K562 (cell line): ENCODE results near the gene SCPEP1. TPM values are rescaled to one million over a fixed set of nuclear protein-coding genes. Genes with fewer than 3 reads are reported as not detected.

Experiments
- ARID1B ChIP-seq: fragments of 450-650 bp; IDR thresholded peaks from 2 replicates; pipeline ENCODE4 v1.6.1; 2016; ENCODE audit warnings: antibody characterized with exemption, mild to moderate bottlenecking, inconsistent platforms
- ASH1L ChIP-seq: fragments of 450-650 bp; IDR thresholded peaks from 2 replicates; pipeline ENCODE4 v1.6.1; 2018; ENCODE audit warnings: borderline replicate concordance, mild to moderate bottlenecking, low read depth; ENCODE audit not compliant: partially characterized antibody
- BCOR ChIP-seq: fragments of 450-650 bp; IDR thresholded peaks from 2 replicates; pipeline ENCODE4 v1.6.1; 2016
- KAT8 ChIP-seq: fragments of 450-650 bp; IDR thresholded peaks from 2 replicates; pipeline ENCODE4 v1.6.1; 2016; ENCODE audit warnings: low read depth, mild to moderate bottlenecking
- L3MBTL2 ChIP-seq: fragments of 450-650 bp; IDR thresholded peaks from 2 replicates; pipeline ENCODE4 v1.6.1; 2016; ENCODE audit warnings: mild to moderate bottlenecking, moderate library complexity
- NCOR1 ChIP-seq: fragments of 450-650 bp; IDR thresholded peaks from 2 replicates; pipeline ENCODE4 v1.6.1; 2016; ENCODE audit warnings: mild to moderate bottlenecking, moderate library complexity
- NFATC3 ChIP-seq: fragments of 450-650 bp; IDR thresholded peaks from 2 replicates; pipeline ENCODE4 v1.6.1; 2017; ENCODE audit warnings: mild to moderate bottlenecking
- NR2F6 ChIP-seq: fragments of 450-650 bp; formaldehyde crosslinking; IDR thresholded peaks from 2 replicates; pipeline ENCODE4 v1.4.0; 2020; ENCODE audit warnings: mild to moderate bottlenecking
- PPARD ChIP-seq: fragments of 250-450 bp; sonication (Bioruptor Pico); IDR thresholded peaks from 2 replicates; pipeline ENCODE4 v1.8.0; 2022; ENCODE audit warnings: inconsistent platforms, mild to moderate bottlenecking, moderate library complexity
- RAD51 ChIP-seq: fragments of 450-650 bp; IDR thresholded peaks from 2 replicates; pipeline ENCODE4 v1.7.1; 2016; ENCODE audit warnings: low read depth, mild to moderate bottlenecking, borderline replicate concordance
- RFX1 ChIP-seq: fragments of 450-650 bp; IDR thresholded peaks from 2 replicates; pipeline ENCODE4 v1.6.1; 2016; ENCODE audit warnings: mild to moderate bottlenecking, moderate library complexity
- SMAD1 ChIP-seq: fragments of 150-350 bp; IDR thresholded peaks from 2 replicates; pipeline ENCODE4 v1.6.1; 2014; ENCODE audit warnings: low read length, low read depth; ENCODE audit not compliant: partially characterized antibody
- TFAM ChIP-seq: fragments of 250-450 bp; sonication (Bioruptor Pico); conservative IDR thresholded peaks from 2 replicates; pipeline ENCODE4 v1.5.0; 2021; ENCODE audit warnings: mild to moderate bottlenecking, moderate library complexity
- TRIM28 ChIP-seq: fragments of 450-650 bp; IDR thresholded peaks from 2 replicates; pipeline ENCODE4 v1.6.1; 2017
- ZBTB17 ChIP-seq: fragments of 450-650 bp; formaldehyde crosslinking; IDR thresholded peaks from 2 replicates; pipeline ENCODE4 v1.4.0; 2020; ENCODE audit warnings: mild to moderate bottlenecking
- ZBTB26 ChIP-seq: fragments of 450-650 bp; formaldehyde crosslinking; IDR thresholded peaks from 2 replicates; pipeline ENCODE4 v1.4.0; 2022; ENCODE audit warnings: missing genetic modification characterization
- ZNF408 ChIP-seq: fragments of 250-450 bp; sonication (Bioruptor Pico); IDR thresholded peaks from 2 replicates; pipeline ENCODE4 v1.4.0; 2020; ENCODE audit warnings: low read depth, mild to moderate bottlenecking, moderate library complexity
- ZNF586 ChIP-seq: fragments of 450-650 bp; formaldehyde crosslinking; conservative IDR thresholded peaks from 2 replicates; pipeline ENCODE4 v1.4.0; 2020; ENCODE audit warnings: mild to moderate bottlenecking, moderate library complexity
- ZNF780A ChIP-seq: fragments of 250-450 bp; sonication (Bioruptor Pico); IDR thresholded peaks from 2 replicates; pipeline ENCODE4 v1.5.0; 2021; ENCODE audit warnings: mild to moderate bottlenecking
- polyA plus RNA-seq, 8 experiments: library from polyadenylated mRNA; depleted of rRNA in 4 of 8; stranded (reverse) in 5 of 8; unstranded in 3 of 8; fragments of >200 nt; fragmentation: Nextera tagmentation in 2 of 8; fragmentation: Illumina TruSeq in 1 of 8; extraction: Ambion mirVana in 2 of 8; extraction: Trizol in 1 of 8; gene quantifications; 2 replicates each; pipeline versions ENCODE4 v1.2.1 to v1.2.3, GENCODE V29; 2011 to 2014; ENCODE audit warnings: inconsistent platforms in 1 of 8, missing spikeins in 1 of 8
- total RNA-seq, 7 experiments: library from RNA; depleted of rRNA in 6 of 7; stranded (reverse); fragments of >200 nt in 6 of 7; fragmentation: Illumina TruSeq in 2 of 7; extraction: Trizol in 2 of 7; gene quantifications; 2 replicates each; pipeline versions ENCODE4 v1.2.1 to v1.2.3, GENCODE V29; 2011 to 2021; ENCODE audit warnings: low replicate concordance in 1 of 7
- TF ChIP-seq, protein P1 (sequence below): sonication (generic); formaldehyde crosslinking; IDR thresholded peaks from 2 replicates; pipeline ENCODE4 v1.8.1; 2022; ENCODE audit warnings: missing genetic modification reagents
- TF ChIP-seq, protein P2 (sequence below), 2 experiments: fragments of 450-650 bp; IDR thresholded peaks; 2 replicates each; pipeline ENCODE4 v1.6.1; 2018; ENCODE audit warnings: mild to moderate bottlenecking in 2 of 2, low read depth in 1 of 2; ENCODE audit not compliant: partially characterized antibody in 2 of 2
- TF ChIP-seq, protein P3 (sequence below): sonication (generic); formaldehyde crosslinking; IDR thresholded peaks from 2 replicates; pipeline ENCODE4 v1.8.1; 2023; ENCODE audit warnings: mild to moderate bottlenecking, missing genetic modification reagents

The SCPEP1 gene
- total and polyA plus RNA-seq, 9 of the 15 experiments (the other 6 are each of a cell fraction or from before 2014, with no cell fraction given), result 5.1 to 14.8 (median 7.2) TPM

- TF ChIP-seq ARID1B (peak; percentile 97), ZNF780A (CRISPR knock-in tag) (no peak), ZBTB17 (0 out of 2 replicates have a peak, but pooled peaks have one; percentile 32), BCOR (peak; percentile 94), ZBTB26 (CRISPR knock-in tag) (peak; percentile 82), RAD51 (no peak), SMAD1 (no peak), NR2F6 (CRISPR knock-in tag) (no peak), L3MBTL2 (peak; percentile 85), ZNF408 (no peak), NFATC3 (no peak), KAT8 (no peak), TRIM28 (peak; percentile 66; the same call in 1 of the 2 replicates), ASH1L (no peak), ZNF586 (CRISPR knock-in tag) (no peak), NCOR1 (peak; percentile 91), PPARD (CRISPR knock-in tag) (no peak), RFX1 (no peak), TFAM (CRISPR knock-in tag) (no peak)
- TF ChIP-seq, protein P1, sequence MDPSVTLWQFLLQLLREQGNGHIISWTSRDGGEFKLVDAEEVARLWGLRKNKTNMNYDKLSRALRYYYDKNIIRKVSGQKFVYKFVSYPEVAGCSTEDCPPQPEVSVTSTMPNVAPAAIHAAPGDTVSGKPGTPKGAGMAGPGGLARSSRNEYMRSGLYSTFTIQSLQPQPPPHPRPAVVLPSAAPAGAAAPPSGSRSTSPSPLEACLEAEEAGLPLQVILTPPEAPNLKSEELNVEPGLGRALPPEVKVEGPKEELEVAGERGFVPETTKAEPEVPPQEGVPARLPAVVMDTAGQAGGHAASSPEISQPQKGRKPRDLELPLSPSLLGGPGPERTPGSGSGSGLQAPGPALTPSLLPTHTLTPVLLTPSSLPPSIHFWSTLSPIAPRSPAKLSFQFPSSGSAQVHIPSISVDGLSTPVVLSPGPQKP (CRISPR knock-in tag), result no peak
- TF ChIP-seq, protein P2, sequence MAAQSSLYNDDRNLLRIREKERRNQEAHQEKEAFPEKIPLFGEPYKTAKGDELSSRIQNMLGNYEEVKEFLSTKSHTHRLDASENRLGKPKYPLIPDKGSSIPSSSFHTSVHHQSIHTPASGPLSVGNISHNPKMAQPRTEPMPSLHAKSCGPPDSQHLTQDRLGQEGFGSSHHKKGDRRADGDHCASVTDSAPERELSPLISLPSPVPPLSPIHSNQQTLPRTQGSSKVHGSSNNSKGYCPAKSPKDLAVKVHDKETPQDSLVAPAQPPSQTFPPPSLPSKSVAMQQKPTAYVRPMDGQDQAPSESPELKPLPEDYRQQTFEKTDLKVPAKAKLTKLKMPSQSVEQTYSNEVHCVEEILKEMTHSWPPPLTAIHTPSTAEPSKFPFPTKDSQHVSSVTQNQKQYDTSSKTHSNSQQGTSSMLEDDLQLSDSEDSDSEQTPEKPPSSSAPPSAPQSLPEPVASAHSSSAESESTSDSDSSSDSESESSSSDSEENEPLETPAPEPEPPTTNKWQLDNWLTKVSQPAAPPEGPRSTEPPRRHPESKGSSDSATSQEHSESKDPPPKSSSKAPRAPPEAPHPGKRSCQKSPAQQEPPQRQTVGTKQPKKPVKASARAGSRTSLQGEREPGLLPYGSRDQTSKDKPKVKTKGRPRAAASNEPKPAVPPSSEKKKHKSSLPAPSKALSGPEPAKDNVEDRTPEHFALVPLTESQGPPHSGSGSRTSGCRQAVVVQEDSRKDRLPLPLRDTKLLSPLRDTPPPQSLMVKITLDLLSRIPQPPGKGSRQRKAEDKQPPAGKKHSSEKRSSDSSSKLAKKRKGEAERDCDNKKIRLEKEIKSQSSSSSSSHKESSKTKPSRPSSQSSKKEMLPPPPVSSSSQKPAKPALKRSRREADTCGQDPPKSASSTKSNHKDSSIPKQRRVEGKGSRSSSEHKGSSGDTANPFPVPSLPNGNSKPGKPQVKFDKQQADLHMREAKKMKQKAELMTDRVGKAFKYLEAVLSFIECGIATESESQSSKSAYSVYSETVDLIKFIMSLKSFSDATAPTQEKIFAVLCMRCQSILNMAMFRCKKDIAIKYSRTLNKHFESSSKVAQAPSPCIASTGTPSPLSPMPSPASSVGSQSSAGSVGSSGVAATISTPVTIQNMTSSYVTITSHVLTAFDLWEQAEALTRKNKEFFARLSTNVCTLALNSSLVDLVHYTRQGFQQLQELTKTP (IDR thresholded peaks at IDR 0.05; ENCODE audit: low read depth in 1 of 2, partially characterized antibody in 2 of 2), result peak in 1 of 2 experiments; percentile 76
- TF ChIP-seq, protein P3, sequence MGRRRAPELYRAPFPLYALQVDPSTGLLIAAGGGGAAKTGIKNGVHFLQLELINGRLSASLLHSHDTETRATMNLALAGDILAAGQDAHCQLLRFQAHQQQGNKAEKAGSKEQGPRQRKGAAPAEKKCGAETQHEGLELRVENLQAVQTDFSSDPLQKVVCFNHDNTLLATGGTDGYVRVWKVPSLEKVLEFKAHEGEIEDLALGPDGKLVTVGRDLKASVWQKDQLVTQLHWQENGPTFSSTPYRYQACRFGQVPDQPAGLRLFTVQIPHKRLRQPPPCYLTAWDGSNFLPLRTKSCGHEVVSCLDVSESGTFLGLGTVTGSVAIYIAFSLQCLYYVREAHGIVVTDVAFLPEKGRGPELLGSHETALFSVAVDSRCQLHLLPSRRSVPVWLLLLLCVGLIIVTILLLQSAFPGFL, result no peak
Measured at GRCh38 chr17:56985371-56986162, 7.6 kb downstream of the SCPEP1 start (continued).
